NCI-H526 (cell line): Measurements from ENCODE around the gene MPDU1.
"Not testable (repeated sequence)": the region's sequence is repeated elsewhere in the genome, so short reads cannot be mapped to it uniquely, and the experiment has no call there.

Experiments
- DNase-seq, 2 experiments: peaks; one replicate each; lab custom pipeline; 2025; lab: John Stamatoyannopoulos, UW

Gene MPDU1

DNA sequence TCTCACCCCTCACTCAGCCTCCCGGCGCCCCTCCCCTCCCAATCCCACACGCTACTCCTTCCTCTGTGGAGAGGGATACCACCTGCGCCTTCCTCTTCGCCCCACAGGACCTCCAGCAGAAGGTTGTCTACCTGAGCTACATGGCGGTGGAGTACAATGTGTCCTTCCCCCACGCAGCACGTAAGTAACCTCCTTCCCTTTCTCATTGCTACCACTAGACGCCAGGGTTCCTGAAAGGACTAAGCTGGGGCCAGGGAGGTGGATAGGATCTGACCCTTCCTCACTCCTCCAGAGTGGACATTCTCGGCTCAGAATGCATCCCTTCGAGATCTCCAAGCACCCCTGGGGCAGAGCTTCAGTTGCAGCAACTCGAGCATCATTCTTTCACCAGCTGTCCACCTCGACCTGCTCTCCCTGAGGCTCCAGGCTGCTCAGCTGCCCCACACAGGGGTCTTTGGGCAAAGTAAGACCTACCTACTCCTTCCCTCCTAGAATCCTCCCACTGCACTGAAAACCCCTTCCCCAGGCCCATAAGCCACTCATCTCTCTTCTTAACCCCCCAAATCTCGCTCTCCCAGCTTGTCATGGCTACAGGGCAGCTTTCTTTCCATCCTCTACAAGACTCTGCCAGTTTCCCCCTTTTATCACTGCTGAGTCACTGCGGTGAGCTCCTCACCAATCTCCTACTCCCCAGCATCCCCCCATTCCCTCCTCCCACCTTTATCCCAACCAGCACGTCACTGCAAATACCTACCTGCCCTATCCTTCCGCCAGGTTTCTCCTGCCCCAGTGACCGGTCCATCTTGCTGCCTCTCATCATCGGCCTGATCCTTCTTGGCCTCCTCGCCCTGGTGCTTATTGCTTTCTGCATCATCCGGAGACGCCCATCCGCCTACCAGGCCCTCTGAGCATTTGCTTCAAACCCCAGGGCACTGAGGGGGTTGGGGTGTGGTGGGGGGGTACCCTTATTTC, 2.8 kb upstream of the MPDU1 start:
- DNase-seq, result no peak

DNA sequence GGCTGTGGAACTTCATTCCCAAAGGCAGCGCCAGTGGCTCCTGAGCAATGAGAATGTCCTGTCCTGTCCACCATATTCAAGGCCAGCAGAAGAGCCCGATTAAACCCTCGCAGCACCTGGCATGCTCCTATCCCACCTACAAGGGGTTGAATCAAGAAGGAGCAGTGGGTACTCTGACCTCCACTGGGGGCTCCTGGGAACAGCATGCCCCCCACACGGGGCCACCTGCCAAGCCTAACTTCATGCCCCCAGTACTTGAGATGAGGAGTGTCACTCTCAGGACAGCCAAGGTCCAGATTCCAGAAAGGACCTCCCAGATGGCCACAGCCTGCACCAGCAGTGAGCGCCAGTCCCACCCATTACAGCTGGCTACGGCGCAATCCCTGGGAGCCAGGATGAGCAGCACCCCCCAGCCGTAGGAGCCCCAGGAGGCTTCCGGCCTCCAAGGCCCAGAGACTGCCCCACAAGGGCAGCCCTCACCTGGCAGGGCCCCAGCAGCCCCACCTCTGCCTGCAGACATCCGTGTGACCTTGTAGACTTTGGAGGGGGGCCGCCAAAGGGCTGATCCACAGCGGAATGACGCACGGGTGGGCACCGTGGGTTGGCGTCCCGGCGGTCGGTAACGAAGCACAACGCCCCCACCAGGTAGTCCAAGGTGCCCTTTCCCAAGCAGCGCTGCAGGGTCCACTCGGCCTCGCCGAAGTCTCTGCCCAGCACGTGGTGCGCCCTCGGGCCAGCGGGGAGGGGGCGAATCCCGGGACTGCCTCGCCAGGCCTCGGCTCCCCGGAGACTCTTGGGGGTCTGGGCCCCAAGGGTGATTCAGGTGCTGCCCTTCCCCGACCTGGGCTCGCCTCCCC, 1.0 kb upstream of the MPDU1 start:
- DNase-seq, result no peak

DNA sequence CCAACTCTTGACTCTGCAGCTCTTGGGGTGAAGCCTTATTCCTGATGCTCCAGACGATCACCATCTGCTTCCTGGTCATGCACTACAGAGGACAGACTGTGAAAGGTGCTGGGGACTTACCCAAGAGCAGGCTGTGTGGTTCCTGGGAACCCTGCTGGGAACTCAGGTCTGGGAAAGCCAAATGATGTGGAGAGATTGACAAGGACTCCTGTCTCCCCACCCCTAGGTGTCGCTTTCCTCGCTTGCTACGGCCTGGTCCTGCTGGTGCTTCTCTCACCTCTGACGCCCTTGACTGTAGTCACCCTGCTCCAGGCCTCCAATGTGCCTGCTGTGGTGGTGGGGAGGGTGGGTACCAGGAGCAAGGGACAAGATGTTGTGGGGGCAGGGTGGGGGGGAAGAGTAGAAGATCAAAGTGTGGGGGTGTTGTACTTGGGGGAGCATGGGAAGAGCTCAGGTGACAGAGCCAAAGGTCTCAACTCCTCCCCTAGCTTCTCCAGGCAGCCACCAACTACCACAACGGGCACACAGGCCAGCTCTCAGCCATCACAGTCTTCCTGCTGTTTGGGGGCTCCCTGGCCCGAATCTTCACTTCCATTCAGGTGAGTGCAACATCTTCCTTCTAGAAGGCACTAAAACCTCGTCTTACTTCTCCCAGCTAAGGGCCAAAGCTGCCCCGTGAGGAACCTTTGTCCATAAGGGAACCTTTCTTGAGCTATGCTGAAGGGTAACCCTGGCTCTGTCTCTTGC, 3.2 kb downstream of the MPDU1 start:
- peak; percentile 44 to 73 for DNase-seq

DNA sequence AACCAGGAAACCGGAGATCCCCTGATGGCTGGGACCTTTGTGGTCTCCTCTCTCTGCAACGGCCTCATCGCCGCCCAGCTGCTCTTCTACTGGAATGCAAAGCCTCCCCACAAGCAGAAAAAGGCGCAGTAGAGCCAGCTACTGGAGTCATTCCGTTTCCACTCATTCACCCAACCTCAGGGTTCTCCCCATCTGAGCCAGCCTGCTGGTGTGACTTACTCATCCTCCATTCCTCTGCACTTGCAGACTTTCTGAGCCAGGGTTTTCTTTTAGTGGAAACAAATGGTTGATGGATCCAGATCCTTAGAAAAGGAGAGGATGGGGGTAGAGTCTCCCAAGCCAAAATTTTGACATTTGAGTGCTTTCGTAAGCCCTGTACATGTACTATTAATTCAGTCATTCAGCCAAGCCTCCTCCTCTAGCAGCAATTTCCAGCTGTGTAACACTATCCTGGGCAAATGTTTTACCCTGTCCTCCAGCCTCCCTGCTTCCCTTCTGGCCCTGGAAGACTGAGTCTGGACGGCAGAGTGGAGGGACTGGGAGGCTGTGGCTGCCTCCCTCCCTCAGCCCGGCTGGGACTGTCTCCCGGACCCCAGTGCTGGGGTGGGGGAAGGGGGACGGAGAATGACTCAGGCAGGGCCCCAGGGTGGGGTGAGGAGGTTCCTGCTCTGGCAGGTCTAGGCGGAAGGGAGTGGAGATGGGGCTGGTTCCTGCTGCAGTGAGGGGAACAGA, 3.9 kb downstream of the MPDU1 start:
- no peak for DNase-seq

DNA sequence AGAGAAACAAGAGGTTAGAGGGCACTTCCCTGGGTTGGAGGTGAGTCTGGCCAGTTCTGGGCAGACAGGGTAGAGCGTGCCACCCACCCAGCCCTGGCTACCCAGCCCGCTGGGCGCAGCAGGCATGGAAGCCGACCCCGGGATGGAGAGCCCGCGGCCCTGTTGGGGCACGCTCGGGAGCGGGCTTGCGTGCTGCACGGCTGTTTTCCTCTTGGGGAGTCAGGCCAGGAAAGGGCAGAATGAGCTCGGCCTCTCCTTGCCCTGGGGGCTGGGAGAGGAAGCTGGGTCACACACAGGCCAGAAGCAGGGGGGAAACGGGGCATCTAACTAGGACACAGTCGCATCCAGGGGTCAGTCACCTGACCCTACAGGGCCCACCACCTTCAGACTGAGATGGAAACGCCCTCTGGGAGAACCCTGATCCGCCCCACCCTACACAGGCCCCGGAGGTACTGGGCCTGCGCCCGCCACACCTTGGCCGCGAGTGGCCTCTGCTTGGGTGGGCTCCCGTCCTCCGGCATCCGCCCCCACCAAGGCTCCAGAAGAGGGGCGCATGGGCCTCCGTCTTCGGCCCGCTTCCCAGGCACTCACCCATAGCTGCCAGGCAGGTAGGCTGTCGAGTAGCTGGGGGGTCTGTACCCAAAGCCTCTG, 5.0 kb downstream of the MPDU1 start:
- no peak for DNase-seq

GRCh38 chr17:7589204-7589868, 5.7 kb downstream of the MPDU1 start:
- peak; percentile 56 to 87 for DNase-seq

- peak in 1 of 2 experiments; percentile 35 for DNase-seq
Observed at GRCh38 chr17:7589891-7590691, 6.4 kb downstream of the MPDU1 start, which contains the start of gene SOX15. SOX15 (minus strand) TSS chr17:7590094; CDS start chr17:7589676, 418 bp downstream.

- no peak for DNase-seq
Observed at GRCh38 chr17:7590743-7591142, 7.1 kb downstream of the MPDU1 start.

GRCh38 chr17:7591596-7591995, 7.9 kb downstream of the MPDU1 start:
- DNase-seq, result no peak

GRCh38 chr17:7592422-7593021, 8.9 kb downstream of the MPDU1 start:
- no peak for DNase-seq

DNA sequence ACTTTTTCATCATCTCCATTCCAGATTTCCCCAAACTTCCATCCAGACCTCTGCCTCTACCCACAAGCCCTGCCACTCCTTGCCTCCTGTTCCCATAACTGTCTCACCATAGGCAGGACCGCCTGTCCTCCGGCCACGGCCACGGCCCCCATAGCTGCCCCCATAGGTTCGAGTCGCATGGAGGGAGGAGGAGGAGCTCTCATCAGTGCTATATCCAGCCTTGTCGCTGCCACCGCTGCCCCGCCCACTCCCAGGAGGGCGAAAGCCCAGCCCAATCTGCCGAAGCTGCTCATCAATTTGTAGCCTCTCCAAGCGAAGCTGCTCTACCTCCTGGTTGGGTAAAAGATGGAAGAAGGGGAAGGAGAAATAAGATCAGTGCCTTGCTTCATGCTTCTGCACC, 9.6 kb downstream of the MPDU1 start:
- no peak for DNase-seq

DNA sequence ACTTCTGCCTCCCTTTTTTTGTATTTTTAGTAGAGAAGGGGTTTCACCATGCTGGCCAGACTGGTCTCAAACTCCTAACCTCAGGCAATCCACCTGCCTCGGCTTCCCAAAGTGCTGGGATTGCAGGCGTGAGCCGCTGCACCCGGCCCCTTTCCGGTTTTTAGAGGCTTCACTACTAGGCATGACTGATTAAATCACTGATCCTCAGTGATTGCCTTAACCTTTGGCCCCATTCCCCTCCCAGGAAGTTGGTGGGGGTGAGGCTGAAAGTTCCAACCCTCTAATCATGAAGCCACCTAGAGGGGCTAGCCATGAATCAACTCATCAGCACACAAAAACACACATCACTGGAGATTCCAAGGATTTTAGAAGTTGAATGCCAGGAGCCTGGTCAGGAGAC, 13.9 kb downstream of the MPDU1 start:
- DNase-seq, result not testable (repeated sequence)

DNA sequence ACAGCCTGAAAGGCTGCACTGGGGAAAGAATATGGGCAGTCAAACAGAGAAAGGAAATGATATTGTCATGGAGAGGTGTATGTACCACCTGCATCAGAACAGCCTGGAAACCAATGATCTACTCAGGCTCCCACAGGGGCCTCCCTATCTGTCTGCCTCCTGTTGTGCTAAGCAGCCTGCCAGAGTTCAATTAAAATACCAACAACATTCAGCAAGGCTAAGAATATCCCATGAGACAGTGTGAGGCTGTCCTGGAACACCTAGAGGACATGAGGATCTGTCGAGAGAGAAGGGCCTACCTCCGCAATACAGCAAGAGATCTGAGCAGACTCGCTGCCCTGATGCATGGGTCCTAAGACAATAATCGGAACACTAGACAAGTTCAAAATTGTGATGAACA, 22.6 kb downstream of the MPDU1 start:
- no peak for DNase-seq

DNA sequence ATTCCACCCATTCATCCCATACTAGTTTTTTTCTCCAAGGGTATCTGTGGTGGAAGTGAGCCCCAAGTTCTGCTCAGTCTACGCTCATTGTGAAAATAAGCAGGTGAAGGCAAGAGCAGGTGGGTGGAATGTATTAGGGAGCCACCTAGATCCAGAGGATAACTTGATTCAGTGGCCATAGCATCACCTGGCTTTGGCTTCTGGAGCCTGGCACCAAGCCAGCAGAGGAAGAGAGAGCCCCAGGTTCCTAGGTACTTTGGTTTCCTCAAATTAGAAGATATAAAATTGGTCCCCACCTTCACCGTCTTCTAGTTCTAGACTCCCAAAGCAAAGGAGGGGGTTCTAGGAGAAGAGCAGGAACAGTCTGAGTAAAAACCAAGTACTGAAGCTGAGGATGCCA, 27.0 kb downstream of the MPDU1 start:
- no peak for DNase-seq

DNA sequence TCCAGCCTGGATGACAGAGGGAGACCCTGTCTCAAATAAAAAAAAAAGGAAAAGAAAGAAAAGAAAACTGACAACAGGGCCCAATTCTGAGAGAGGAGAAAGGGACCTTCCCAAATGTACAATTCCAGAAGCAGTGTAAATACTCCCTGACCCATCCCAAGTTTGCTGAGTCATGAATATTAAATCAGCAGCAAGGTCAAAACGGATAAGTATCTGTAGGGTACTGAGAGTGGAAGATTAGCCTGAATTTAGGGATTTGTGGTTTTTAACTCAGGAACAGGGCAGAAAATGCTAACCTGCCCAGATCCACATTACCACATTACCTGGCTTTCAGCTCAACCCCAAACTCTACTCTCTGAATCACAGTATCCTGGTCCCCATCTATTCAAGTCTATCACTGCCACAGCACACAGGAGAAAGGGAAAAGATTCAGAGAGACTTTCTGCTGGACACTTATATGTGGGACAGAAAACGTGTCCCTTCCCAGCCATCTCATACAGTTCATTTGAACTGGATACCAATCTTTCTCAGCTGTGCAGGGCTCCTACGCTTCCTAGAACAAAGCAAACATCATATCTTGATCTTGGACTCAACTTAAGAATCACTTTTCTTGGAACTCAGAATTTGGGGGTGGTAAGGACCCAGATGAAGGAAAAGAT, 28.1 kb downstream of the MPDU1 start:
- DNase-seq, result no peak

DNA sequence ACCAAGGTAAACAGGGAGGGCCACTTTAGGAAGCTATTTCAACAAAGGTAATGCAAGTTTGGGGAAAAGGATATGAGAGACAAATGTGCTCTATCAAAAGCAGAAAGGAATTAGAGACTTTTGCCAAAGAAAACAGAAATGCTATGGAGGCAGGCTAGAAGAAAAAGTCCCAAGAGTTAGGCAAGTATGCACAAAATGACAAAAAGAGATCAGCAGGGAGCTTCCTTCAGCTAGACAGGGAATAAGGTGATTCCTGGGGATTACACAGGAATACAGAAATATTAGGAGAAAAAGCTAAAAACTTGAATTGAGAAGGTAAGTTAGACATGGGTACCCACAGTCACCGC, 28.6 kb downstream of the MPDU1 start:
- DNase-seq, result no peak

DNA sequence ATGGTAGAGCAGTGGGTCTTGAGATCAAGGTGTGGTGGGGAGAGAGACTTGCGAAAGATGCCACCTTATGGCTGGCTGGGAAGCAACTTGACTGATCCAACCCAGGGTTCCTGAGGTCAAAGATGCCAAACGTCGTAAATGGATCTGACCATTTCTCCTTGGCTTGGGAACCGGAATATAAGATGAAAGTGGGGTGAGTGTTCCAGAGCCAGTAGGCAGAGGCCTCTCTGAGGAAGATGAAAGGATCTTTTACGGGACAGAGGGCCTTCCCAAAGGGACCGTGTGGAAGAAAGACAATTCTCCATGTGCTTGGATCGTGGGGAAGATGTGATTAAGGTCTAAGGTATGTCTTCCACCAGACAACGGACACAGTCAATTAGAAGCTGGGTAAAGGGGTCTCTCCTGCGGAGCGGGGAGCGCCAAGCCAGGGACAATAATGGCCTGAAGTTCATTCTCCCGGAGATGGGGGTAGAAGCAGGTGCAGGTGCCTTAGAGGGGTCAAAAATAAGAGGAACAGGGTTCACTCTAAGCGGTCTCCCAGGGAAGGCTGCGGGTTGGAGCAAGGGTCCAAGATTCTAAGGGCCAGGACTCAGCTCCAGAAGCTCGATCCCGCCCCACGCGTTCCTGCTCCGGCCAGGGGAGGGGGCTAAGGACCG, 30.2 kb downstream of the MPDU1 start:
- no peak for DNase-seq
